ENCODE measurements around the gene SPAG16.
"Not testable (repeated sequence)": the region's sequence is repeated elsewhere in the genome, so short reads cannot be mapped to it uniquely, and the experiment has no call there.

Gene SPAG16

DNA sequence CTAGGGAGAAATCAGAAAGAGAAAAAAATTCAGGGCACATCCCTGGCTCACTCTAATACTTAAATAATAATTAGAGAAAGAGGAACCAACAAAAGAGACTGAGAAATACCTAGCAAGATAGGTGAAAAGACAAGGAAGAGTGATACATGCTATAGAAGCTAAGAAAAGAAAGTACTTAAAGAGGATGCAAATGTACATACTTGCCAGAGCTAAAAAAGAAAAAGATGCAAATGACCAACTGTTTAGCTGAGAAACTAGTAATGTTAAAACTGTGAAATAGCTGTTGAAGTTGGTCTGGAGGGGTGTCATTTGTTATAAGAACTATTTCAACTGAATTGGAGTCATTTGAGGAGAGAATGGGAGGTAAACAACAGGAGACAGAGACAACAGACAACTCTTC, 412.2 kb downstream of the SPAG16 start:
- H3K27ac ChIP-seq (ENCODE audit: extremely low read depth, low read depth, low read length) = no peak overlapping the region
- H3K9me3 ChIP-seq (ENCODE audit: control insufficient read depth, insufficient read depth, low read depth, low read length) = no peaks in the 10 kb centered on the region
- H3K36me3 ChIP-seq (ENCODE audit: control insufficient read depth in 2 of 2, insufficient read depth in 1 of 2, low read length in 2 of 2) = no peaks in the 10 kb centered on the region
- TF ChIP-seq, protein P1, sequence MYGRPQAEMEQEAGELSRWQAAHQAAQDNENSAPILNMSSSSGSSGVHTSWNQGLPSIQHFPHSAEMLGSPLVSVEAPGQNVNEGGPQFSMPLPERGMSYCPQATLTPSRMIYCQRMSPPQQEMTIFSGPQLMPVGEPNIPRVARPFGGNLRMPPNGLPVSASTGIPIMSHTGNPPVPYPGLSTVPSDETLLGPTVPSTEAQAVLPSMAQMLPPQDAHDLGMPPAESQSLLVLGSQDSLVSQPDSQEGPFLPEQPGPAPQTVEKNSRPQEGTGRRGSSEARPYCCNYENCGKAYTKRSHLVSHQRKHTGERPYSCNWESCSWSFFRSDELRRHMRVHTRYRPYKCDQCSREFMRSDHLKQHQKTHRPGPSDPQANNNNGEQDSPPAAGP (tag by site-specific recombination; IDR thresholded peaks at IDR 0.05) = no peak
- no peak for TF ChIP-seq ZNF221 (tag by site-specific recombination; IDR thresholded peaks at IDR 0.05; ENCODE audit: borderline replicate concordance)
- TF ChIP-seq ZNF473 (tag by site-specific recombination; IDR thresholded peaks at IDR 0.05) = no peak
- TF ChIP-seq YY2 (tag by site-specific recombination; IDR thresholded peaks at IDR 0.05) = no peak
- TF ChIP-seq ZNF548 (tag by site-specific recombination; IDR thresholded peaks at IDR 0.05) = no peak
- TF ChIP-seq PBX3 (CRISPR knock-in tag; IDR thresholded peaks at IDR 0.05) = no peak
- TF ChIP-seq ZNF623 (tag by site-specific recombination; IDR thresholded peaks at IDR 0.05) = no peak
- no peak for TF ChIP-seq ZFP37 (tag by site-specific recombination; IDR thresholded peaks at IDR 0.05)
- no peak for TF ChIP-seq ZNF76 (tag by site-specific recombination; IDR thresholded peaks at IDR 0.05; ENCODE audit: borderline replicate concordance, low read depth)
- TF ChIP-seq, protein P2, sequence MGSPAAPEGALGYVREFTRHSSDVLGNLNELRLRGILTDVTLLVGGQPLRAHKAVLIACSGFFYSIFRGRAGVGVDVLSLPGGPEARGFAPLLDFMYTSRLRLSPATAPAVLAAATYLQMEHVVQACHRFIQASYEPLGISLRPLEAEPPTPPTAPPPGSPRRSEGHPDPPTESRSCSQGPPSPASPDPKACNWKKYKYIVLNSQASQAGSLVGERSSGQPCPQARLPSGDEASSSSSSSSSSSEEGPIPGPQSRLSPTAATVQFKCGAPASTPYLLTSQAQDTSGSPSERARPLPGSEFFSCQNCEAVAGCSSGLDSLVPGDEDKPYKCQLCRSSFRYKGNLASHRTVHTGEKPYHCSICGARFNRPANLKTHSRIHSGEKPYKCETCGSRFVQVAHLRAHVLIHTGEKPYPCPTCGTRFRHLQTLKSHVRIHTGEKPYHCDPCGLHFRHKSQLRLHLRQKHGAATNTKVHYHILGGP (tag by site-specific recombination; IDR thresholded peaks at IDR 0.05) = no peak
- TF ChIP-seq ZNF560 (tag by site-specific recombination; IDR thresholded peaks at IDR 0.05; ENCODE audit: borderline replicate concordance) = no peak
- no peak for TF ChIP-seq ZBTB11 (tag by site-specific recombination; conservative IDR thresholded peaks at IDR 0.05; ENCODE audit: low read depth)
- no peak for TF ChIP-seq ZNF211 (tag by site-specific recombination; IDR thresholded peaks at IDR 0.05; ENCODE audit: low read depth)
- TF ChIP-seq, protein P3, sequence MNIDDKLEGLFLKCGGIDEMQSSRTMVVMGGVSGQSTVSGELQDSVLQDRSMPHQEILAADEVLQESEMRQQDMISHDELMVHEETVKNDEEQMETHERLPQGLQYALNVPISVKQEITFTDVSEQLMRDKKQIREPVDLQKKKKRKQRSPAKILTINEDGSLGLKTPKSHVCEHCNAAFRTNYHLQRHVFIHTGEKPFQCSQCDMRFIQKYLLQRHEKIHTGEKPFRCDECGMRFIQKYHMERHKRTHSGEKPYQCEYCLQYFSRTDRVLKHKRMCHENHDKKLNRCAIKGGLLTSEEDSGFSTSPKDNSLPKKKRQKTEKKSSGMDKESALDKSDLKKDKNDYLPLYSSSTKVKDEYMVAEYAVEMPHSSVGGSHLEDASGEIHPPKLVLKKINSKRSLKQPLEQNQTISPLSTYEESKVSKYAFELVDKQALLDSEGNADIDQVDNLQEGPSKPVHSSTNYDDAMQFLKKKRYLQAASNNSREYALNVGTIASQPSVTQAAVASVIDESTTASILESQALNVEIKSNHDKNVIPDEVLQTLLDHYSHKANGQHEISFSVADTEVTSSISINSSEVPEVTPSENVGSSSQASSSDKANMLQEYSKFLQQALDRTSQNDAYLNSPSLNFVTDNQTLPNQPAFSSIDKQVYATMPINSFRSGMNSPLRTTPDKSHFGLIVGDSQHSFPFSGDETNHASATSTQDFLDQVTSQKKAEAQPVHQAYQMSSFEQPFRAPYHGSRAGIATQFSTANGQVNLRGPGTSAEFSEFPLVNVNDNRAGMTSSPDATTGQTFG (tag by site-specific recombination; IDR thresholded peaks at IDR 0.05; ENCODE audit: borderline replicate concordance) = no peak
- no peaks in the 10 kb centered on the region for H3K4me1 ChIP-seq (ENCODE audit: control insufficient read depth, insufficient read depth, low read length)
- ChIA-PET POLR2A (no interaction called here), CTCF (no interaction called here)
- H3K4me3 ChIP-seq (ENCODE audit: low read depth, low read length) = no peak overlapping the region

DNA sequence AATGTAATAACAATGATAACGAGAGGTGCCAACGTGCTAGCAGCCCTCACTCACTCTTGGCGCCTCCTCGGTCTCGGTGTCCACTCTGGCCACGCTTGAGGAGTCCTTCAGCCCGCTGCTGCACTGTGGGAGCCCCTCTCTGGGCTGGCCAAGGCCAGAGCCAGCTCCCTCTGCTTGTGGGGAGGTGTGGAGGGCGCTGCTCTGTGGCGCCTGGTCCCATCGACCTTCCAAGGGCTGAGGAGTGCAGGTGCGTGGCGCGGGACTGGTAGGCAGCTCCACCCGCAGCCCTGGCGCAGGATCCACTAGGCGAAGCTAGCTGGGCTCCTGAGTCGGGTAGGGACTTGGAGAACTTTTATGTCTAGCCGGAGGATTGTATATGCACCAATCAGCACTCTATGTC, 417.1 kb downstream of the SPAG16 start:
- H3K4me1 ChIP-seq (ENCODE audit: control insufficient read depth, insufficient read depth, low read length); H3K9me3 ChIP-seq (ENCODE audit: control insufficient read depth, insufficient read depth, low read depth, low read length); CTCF ChIA-PET; H3K4me3 ChIP-seq (ENCODE audit: low read depth, low read length); H3K27ac ChIP-seq (ENCODE audit: extremely low read depth, low read depth, low read length); POLR2A ChIA-PET; H3K36me3 ChIP-seq (ENCODE audit: control insufficient read depth in 2 of 2, insufficient read depth in 1 of 2, low read length in 2 of 2): not testable (repeated sequence)
